B cell (primary cell): Measurements from ENCODE around the gene SPA17.

Experiments used
- CTCF ChIP-seq: fragments of 200-600 bp; IDR thresholded peaks from one replicate; pipeline ENCODE4 v1.8.0; 2022; ENCODE audit warnings: antibody characterized with exemption, mild to moderate bottlenecking
- EZH2 ChIP-seq: IDR thresholded peaks from 2 replicates; pipeline ENCODE4 v1.6.1; 2012; ENCODE audit warnings: borderline replicate concordance, low read depth, mild to moderate bottlenecking, moderate library complexity, low read length; ENCODE audit not compliant: insufficient read depth, poor library complexity, severe bottlenecking

- no peak for TF ChIP-seq CTCF
- TF ChIP-seq EZH2 = no peak
Measured at GRCh38 chr11:124712392-124712791, 38.7 kb downstream of the SPA17 start.
